H9 (cell line): ENCODE results near the gene CYP2B6. TPM values are rescaled to one million over a fixed set of nuclear protein-coding genes. Genes with fewer than 3 reads are reported as not detected.
"Not testable (repeated sequence)": the region's sequence is repeated elsewhere in the genome, so short reads cannot be mapped to it uniquely, and the experiment has no call there.

Experiments used
- DNase-seq: peaks from one replicate; pipeline ENCODE4 v3.0.0-alpha.2; 2017
- H2AFZ ChIP-seq: one replicate; pipeline ENCODE4 v1.6.1; 2013; ENCODE audit warnings: mild to moderate bottlenecking, low read length, control low read depth, moderate library complexity
- H2AK5ac ChIP-seq: 2 replicates; pipeline ENCODE4 v1.6.1; 2013; ENCODE audit warnings: low read length, control low read depth, mixed read lengths; ENCODE audit not compliant: insufficient read length
- H2BK120ac ChIP-seq: one replicate; pipeline ENCODE4 v1.6.1; 2013; ENCODE audit warnings: low read depth, mild to moderate bottlenecking, low read length, control low read depth, inconsistent platforms; ENCODE audit not compliant: poor library complexity, severe bottlenecking
- H2BK12ac ChIP-seq: 2 replicates; pipeline ENCODE4 v1.6.1; 2013; ENCODE audit warnings: low read length, control low read depth, mixed read lengths, low read depth; ENCODE audit not compliant: insufficient read length
- H2BK15ac ChIP-seq: 2 replicates; pipeline ENCODE4 v1.6.1; 2013; ENCODE audit warnings: low read depth, low read length, control low read depth
- H2BK20ac ChIP-seq: one replicate; pipeline ENCODE4 v1.6.1; 2013; ENCODE audit warnings: low read depth, mild to moderate bottlenecking, low read length, control low read depth, inconsistent platforms; ENCODE audit not compliant: poor library complexity, severe bottlenecking
- H2BK5ac ChIP-seq: 2 replicates; pipeline ENCODE4 v1.6.1; 2013; ENCODE audit warnings: low read length, control low read depth, mixed read lengths; ENCODE audit not compliant: insufficient read length
- H3K14ac ChIP-seq: 2 replicates; pipeline ENCODE4 v1.6.1; 2013; ENCODE audit warnings: low read length, control low read depth; ENCODE audit not compliant: insufficient read depth
- H3K18ac ChIP-seq: 2 replicates; pipeline ENCODE4 v1.6.1; 2013; ENCODE audit warnings: low read depth, mild to moderate bottlenecking, mixed read lengths, low read length, control low read depth; ENCODE audit not compliant: insufficient read length
- H3K23ac ChIP-seq: 2 replicates; pipeline ENCODE4 v1.6.1; 2013; ENCODE audit warnings: low read length, control low read depth, mixed read lengths, low read depth; ENCODE audit not compliant: insufficient read length
- H3K23me2 ChIP-seq: 2 replicates; pipeline ENCODE4 v1.6.1; 2013; ENCODE audit warnings: low read depth, mild to moderate bottlenecking, mixed read lengths, low read length, control low read depth; ENCODE audit not compliant: insufficient read length, poor library complexity, severe bottlenecking
- H3K27ac ChIP-seq: 2 replicates; pipeline ENCODE4 v1.5.1; 2013; ENCODE audit warnings: low read length, control low read depth, mixed read lengths, low read depth; ENCODE audit not compliant: insufficient read length
- H3K27me3 ChIP-seq: 2 replicates; pipeline ENCODE4 v1.6.1; 2013; ENCODE audit warnings: low read length, control low read depth, inconsistent platforms; ENCODE audit not compliant: insufficient read depth
- H3K4ac ChIP-seq: 2 replicates; pipeline ENCODE4 v1.6.1; 2013; ENCODE audit warnings: low read depth, mild to moderate bottlenecking, control low read depth, inconsistent platforms, low read length, moderate library complexity
- H3K4me1 ChIP-seq: 2 replicates; pipeline ENCODE4 v1.6.1; 2013; ENCODE audit warnings: low read length, control low read depth, inconsistent platforms; ENCODE audit not compliant: insufficient read depth
- H3K4me2 ChIP-seq: 2 replicates; pipeline ENCODE4 v1.6.1; 2013; ENCODE audit warnings: low read length, control low read depth, mixed read lengths; ENCODE audit not compliant: insufficient read length, insufficient read depth
- H3K56ac ChIP-seq: 2 replicates; pipeline ENCODE4 v1.6.1; 2013; ENCODE audit warnings: low read depth, mild to moderate bottlenecking, mixed read lengths, low read length, control low read depth; ENCODE audit not compliant: insufficient read length
- H3K79me1 ChIP-seq: 2 replicates; pipeline ENCODE4 v1.6.1; 2013; ENCODE audit warnings: low read depth, mild to moderate bottlenecking, moderate library complexity, low read length, control low read depth, inconsistent platforms; ENCODE audit not compliant: insufficient read depth, poor library complexity, severe bottlenecking
- H3K79me2 ChIP-seq: 2 replicates; pipeline ENCODE4 v1.6.1; 2013; ENCODE audit warnings: low read length, control low read depth, inconsistent platforms; ENCODE audit not compliant: insufficient read depth
- H3K9ac ChIP-seq: 2 replicates; pipeline ENCODE4 v1.6.1; 2013; ENCODE audit warnings: low read length, control low read depth, mixed read lengths; ENCODE audit not compliant: insufficient read length; ENCODE audit errors: extremely low read depth
- H3K9me3 ChIP-seq: one replicate; pipeline ENCODE4 v1.6.1; 2013; ENCODE audit warnings: low read depth, low read length, inconsistent platforms; ENCODE audit not compliant: control insufficient read depth
- H3T11ph ChIP-seq: one replicate; pipeline ENCODE4 v1.6.1; 2013; ENCODE audit warnings: mild to moderate bottlenecking, low read length, control low read depth, inconsistent platforms
- H4K20me1 ChIP-seq: one replicate; pipeline ENCODE4 v1.6.1; 2013; ENCODE audit not compliant: control insufficient read depth, insufficient read length, insufficient read depth
- H4K5ac ChIP-seq: 2 replicates; pipeline ENCODE4 v1.6.1; 2013; ENCODE audit warnings: low read depth, mild to moderate bottlenecking, mixed read lengths, low read length, control low read depth; ENCODE audit not compliant: insufficient read length
- H4K8ac ChIP-seq: replicated peaks from 2 replicates; pipeline ENCODE4 v1.6.1; 2013; ENCODE audit warnings: low read length, control low read depth, mixed read lengths, low read depth; ENCODE audit not compliant: insufficient read length
- H4K91ac ChIP-seq: 2 replicates; pipeline ENCODE4 v1.6.1; 2013; ENCODE audit warnings: low read depth, mild to moderate bottlenecking, moderate library complexity, mixed read lengths, low read length, control low read depth; ENCODE audit not compliant: insufficient read length
- H3K27ac Mint-ChIP-seq, 3 experiments: 2 replicates in 2 of 3; 3 replicates in 1 of 3; pipeline ENCODE4 v1.8.0; 2020 to 2021; ENCODE audit warnings: mixed read lengths in 3 of 3, mild to moderate bottlenecking in 1 of 3, moderate library complexity in 1 of 3
- H3K27me3 Mint-ChIP-seq: 2 replicates; pipeline ENCODE4 v1.8.0; 2021; ENCODE audit warnings: low read depth, mild to moderate bottlenecking, moderate library complexity, mixed read lengths
- H3K36me3 Mint-ChIP-seq, 3 experiments: 2 replicates in 2 of 3; 3 replicates in 1 of 3; pipeline ENCODE4 v1.8.0; 2020 to 2021; ENCODE audit warnings: low read depth in 3 of 3, mixed read lengths in 3 of 3; ENCODE audit not compliant: insufficient read depth in 1 of 3
- H3K4me1 Mint-ChIP-seq, 2 experiments: 2 replicates each; pipeline ENCODE4 v1.8.0; 2020; ENCODE audit warnings: mixed read lengths in 2 of 2
- H3K4me3 Mint-ChIP-seq, 2 experiments: 2 replicates in 1 of 2; 3 replicates in 1 of 2; pipeline ENCODE4 v1.8.0; 2020 to 2021; ENCODE audit warnings: mild to moderate bottlenecking in 2 of 2, mixed read lengths in 2 of 2, moderate library complexity in 1 of 2
- H3K9me3 Mint-ChIP-seq, 2 experiments: 2 replicates in 1 of 2; 3 replicates in 1 of 2; pipeline ENCODE4 v1.8.0; 2020; ENCODE audit warnings: mild to moderate bottlenecking in 2 of 2, mixed read lengths in 2 of 2, moderate library complexity in 1 of 2
- CTCF ChIP-seq: fragments of 200-600 bp; sonication (generic); conservative IDR thresholded peaks from 3 replicates; pipeline ENCODE4 v1.8.0; 2021; ENCODE audit warnings: antibody characterized with exemption, mild to moderate bottlenecking
- WGBS: extraction: QIAGEN DNeasy Blood & Tissue Kit; methylation state at CpG from one replicate; pipeline ENCODE4 v1.1.7; 2013; ENCODE audit warnings: missing lambda C conversion rate, low lambda C conversion rate, mixed read lengths; ENCODE audit not compliant: insufficient read length; ENCODE audit errors: extremely low coverage; 5-methylcytosine and 5-hydroxymethylcytosine counted together
- total RNA-seq: library from RNA; stranded (reverse); gene quantifications from 2 replicates; pipeline ENCODE4 v1.2.1, GENCODE V29; 2021

Gene CYP2B6
- total RNA-seq, 1 experiment from 2014 or later, result 3.0 TPM

GRCh38 chr19:41001243-41001971 is 10.3 kb downstream of the CYP2B6 start:
- no peak overlapping the region for H3K27ac Mint-ChIP-seq
- Histone ChIP-seq H3K79me2 (no peaks in the 10 kb centered on the region), H3K27ac (no peak overlapping the region), H2BK12ac (no peak overlapping the region), H3K23me2 (no peaks in the 10 kb centered on the region), H2AK5ac (no peak overlapping the region), H2BK120ac (no peak overlapping the region), H4K91ac (no peak overlapping the region), H3K9me3 (peaks cover 9% of the 10 kb centered on the region), H3K4me1 (no peaks in the 10 kb centered on the region; the same call in 1 of the 2 replicates), H3K9ac (no peak overlapping the region), H2BK15ac (no peak overlapping the region), H4K5ac (no peak overlapping the region), H2AFZ (no peak overlapping the region), H3K14ac (no peak overlapping the region), H2BK5ac (no peak overlapping the region), H3K79me1 (no peaks in the 10 kb centered on the region), H3T11ph (no peak overlapping the region), H3K4me2 (no peak overlapping the region), H2BK20ac (no peak overlapping the region), H4K20me1 (no peaks in the 10 kb centered on the region), H3K56ac (no peak overlapping the region), H3K23ac (no peak overlapping the region), H3K27me3 (no peaks in the 10 kb centered on the region), H3K18ac (no peak overlapping the region), H3K4ac (no peak overlapping the region), H4K8ac (no peak overlapping the region)
- H3K9me3 Mint-ChIP-seq, result peaks cover 11 to 28% of the 10 kb centered on the region in 2 experiments
- H3K27me3 Mint-ChIP-seq, result peaks cover 6% of the 10 kb centered on the region
- peaks cover 14 to 17% of the 10 kb centered on the region in 2 experiments for H3K4me1 Mint-ChIP-seq
- H3K36me3 Mint-ChIP-seq, result peaks cover 3 to 9% (median 4%) of the 10 kb centered on the region in 3 experiments; a peak in 5 of 7 replicates
- H3K4me3 Mint-ChIP-seq, result no peak overlapping the region
- WGBS, result no CpG with 5 or more reads among the region's 9 CpGs
- TF ChIP-seq CTCF, result peak; percentile 62
- DNase-seq, result no peak

GRCh38 chr19:41003656-41004055 is 12.6 kb downstream of the CYP2B6 start:
- Mint-ChIP-seq H3K27me3 (peaks cover 14% of the 10 kb centered on the region), H3K9me3 (peaks cover 11 to 25% of the 10 kb centered on the region in 2 experiments), H3K4me1 (peaks cover 14 to 18% of the 10 kb centered on the region in 2 experiments), H3K27ac (peak overlapping the region in 1 of 3 experiments; percentile 87; a peak in 3 of 7 replicates)
- not testable (repeated sequence) for H2BK12ac ChIP-seq, H3K56ac ChIP-seq, H3K36me3 Mint-ChIP-seq, H2AK5ac ChIP-seq, H3T11ph ChIP-seq, H4K5ac ChIP-seq, H3K4me3 Mint-ChIP-seq, H3K4ac ChIP-seq, H2BK20ac ChIP-seq, H3K18ac ChIP-seq, H2BK5ac ChIP-seq, H3K79me2 ChIP-seq, H2BK120ac ChIP-seq, H3K9me3 ChIP-seq, H4K20me1 ChIP-seq, H2BK15ac ChIP-seq, H4K8ac ChIP-seq, H3K9ac ChIP-seq, H3K27ac ChIP-seq, H3K23ac ChIP-seq, H3K79me1 ChIP-seq, H3K14ac ChIP-seq, H3K4me1 ChIP-seq, H2AFZ ChIP-seq, H3K23me2 ChIP-seq, H3K27me3 ChIP-seq, DNase-seq, H3K4me2 ChIP-seq, H4K91ac ChIP-seq
- no CpG with 5 or more reads among the region's 8 CpGs for WGBS
